SJCRH30 (cell line): ENCODE data around the gene TRIP11. TPM values are rescaled to one million over a fixed set of nuclear protein-coding genes. Genes with fewer than 3 reads are reported as not detected.

Source experiments
- DNase-seq, 2 experiments: peaks; one replicate each; pipeline ENCODE4 v3.0.0-alpha.2; 2015 to 2020
- H3K27ac ChIP-seq: fragments of 250-450 bp; sonication (Bioruptor Pico); 2 replicates; pipeline ENCODE4 v1.5.1; 2020; ENCODE audit warnings: mild to moderate bottlenecking, moderate library complexity
- H3K27me3 ChIP-seq: fragments of 250-450 bp; sonication (Bioruptor Pico); 2 replicates; pipeline ENCODE4 v1.5.1; 2020; ENCODE audit warnings: mild to moderate bottlenecking, moderate library complexity
- H3K36me3 ChIP-seq: fragments of 250-450 bp; sonication (Bioruptor Pico); 2 replicates; pipeline ENCODE4 v1.5.1; 2020; ENCODE audit warnings: mild to moderate bottlenecking, moderate library complexity
- H3K4me1 ChIP-seq: fragments of 250-450 bp; sonication (Bioruptor Pico); 2 replicates; pipeline ENCODE4 v1.5.1; 2020; ENCODE audit warnings: mild to moderate bottlenecking, moderate library complexity
- H3K4me3 ChIP-seq: fragments of 250-450 bp; sonication (Bioruptor Pico); 2 replicates; pipeline ENCODE4 v1.5.1; 2020; ENCODE audit warnings: mild to moderate bottlenecking, moderate library complexity
- H3K9me3 ChIP-seq: fragments of 250-450 bp; sonication (Bioruptor Pico); replicated peaks from 2 replicates; pipeline ENCODE4 v1.5.1; 2020; ENCODE audit warnings: mild to moderate bottlenecking, moderate library complexity
- total RNA-seq: library from RNA; depleted of rRNA; stranded (reverse); fragments of >200 nt; shearing (Covaris generic); gene quantifications from 2 replicates; pipeline ENCODE4 v1.2.3, GENCODE V29; 2014

The TRIP11 gene
- total RNA-seq, 1 experiment from 2014 or later = 18.8 TPM

GRCh38 chr14:91987192-91987591, 52.7 kb downstream of the TRIP11 start:
- Histone ChIP-seq H3K36me3 (peaks cover 33% of the 10 kb centered on the region), H3K27ac (no peak overlapping the region), H3K4me3 (no peak overlapping the region), H3K27me3 (no peaks in the 10 kb centered on the region), H3K4me1 (no peaks in the 10 kb centered on the region), H3K9me3 (no peaks in the 10 kb centered on the region)
- DNase-seq = no peak

- Histone ChIP-seq H3K27ac (no peak overlapping the region), H3K36me3 (peaks cover 27% of the 10 kb centered on the region), H3K4me3 (no peak overlapping the region), H3K27me3 (no peaks in the 10 kb centered on the region), H3K9me3 (no peaks in the 10 kb centered on the region), H3K4me1 (no peaks in the 10 kb centered on the region)
- no peak for DNase-seq
These were observed 54.2 kb downstream of the TRIP11 start for GRCh38 chr14:91985521-91986255.

- H3K4me3 ChIP-seq = no peak overlapping the region
- H3K9me3 ChIP-seq = no peaks in the 10 kb centered on the region
- DNase-seq = no peak
- H3K4me1 ChIP-seq = no peaks in the 10 kb centered on the region
- H3K27me3 ChIP-seq = no peaks in the 10 kb centered on the region
- peaks cover 27% of the 10 kb centered on the region for H3K36me3 ChIP-seq
- no peak overlapping the region for H3K27ac ChIP-seq
These were observed 54.9 kb downstream of the TRIP11 start for GRCh38 chr14:91985008-91985407.

GRCh38 chr14:91983588-91983987, 56.3 kb downstream of the TRIP11 start:
- H3K9me3 ChIP-seq = no peaks in the 10 kb centered on the region
- H3K36me3 ChIP-seq = peaks cover 25% of the 10 kb centered on the region
- no peaks in the 10 kb centered on the region for H3K4me1 ChIP-seq
- DNase-seq = no peak
- no peak overlapping the region for H3K27ac ChIP-seq
- H3K4me3 ChIP-seq = no peak overlapping the region
- H3K27me3 ChIP-seq = no peaks in the 10 kb centered on the region

GRCh38 chr14:91980157-91980556, 59.7 kb downstream of the TRIP11 start:
- H3K4me3 ChIP-seq = no peak overlapping the region
- peaks cover 14% of the 10 kb centered on the region for H3K36me3 ChIP-seq
- no peaks in the 10 kb centered on the region for H3K9me3 ChIP-seq
- DNase-seq = no peak
- peaks cover 9% of the 10 kb centered on the region for H3K4me1 ChIP-seq
- H3K27me3 ChIP-seq = no peaks in the 10 kb centered on the region
- no peak overlapping the region for H3K27ac ChIP-seq

GRCh38 chr14:91977884-91978283, 62.0 kb downstream of the TRIP11 start:
- H3K4me3 ChIP-seq = no peak overlapping the region
- H3K27me3 ChIP-seq = no peaks in the 10 kb centered on the region
- no peaks in the 10 kb centered on the region for H3K9me3 ChIP-seq
- DNase-seq = no peak
- peaks cover 15% of the 10 kb centered on the region for H3K36me3 ChIP-seq
- no peak overlapping the region for H3K27ac ChIP-seq
- H3K4me1 ChIP-seq = peaks cover 9% of the 10 kb centered on the region

GRCh38 chr14:91975763-91976162, 64.1 kb downstream of the TRIP11 start:
- Histone ChIP-seq H3K27ac (no peak overlapping the region), H3K36me3 (peaks cover 13% of the 10 kb centered on the region), H3K4me1 (peaks cover 9% of the 10 kb centered on the region), H3K4me3 (no peak overlapping the region), H3K9me3 (no peaks in the 10 kb centered on the region), H3K27me3 (no peaks in the 10 kb centered on the region)
- no peak for DNase-seq

- H3K36me3 ChIP-seq = peaks cover 15% of the 10 kb centered on the region
- DNase-seq = no peak
These were observed 68.6 kb downstream of the TRIP11 start for GRCh38 chr14:91971188-91971778.

GRCh38 chr14:91968280-91968679, 71.6 kb downstream of the TRIP11 start:
- no peak overlapping the region for H3K4me3 ChIP-seq
- no peaks in the 10 kb centered on the region for H3K27me3 ChIP-seq
- peaks cover 6% of the 10 kb centered on the region; the same call in 1 of the 2 replicates for H3K36me3 ChIP-seq
- H3K27ac ChIP-seq = no peak overlapping the region
- no peaks in the 10 kb centered on the region for H3K4me1 ChIP-seq
- DNase-seq = no peak
- H3K9me3 ChIP-seq = no peaks in the 10 kb centered on the region

More at GRCh38 chr14:91971188-91971778, 68.6 kb downstream of the TRIP11 start:
- no peak overlapping the region for H3K4me3 ChIP-seq
- H3K27ac ChIP-seq = no peak overlapping the region
- no peaks in the 10 kb centered on the region for H3K27me3 ChIP-seq
- H3K9me3 ChIP-seq = no peaks in the 10 kb centered on the region
- H3K4me1 ChIP-seq = peaks cover 3% of the 10 kb centered on the region; the same call in 1 of the 2 replicates

- no peak for DNase-seq
- no peaks in the 10 kb centered on the region for H3K4me1 ChIP-seq
- H3K4me3 ChIP-seq = no peak overlapping the region
- no peaks in the 10 kb centered on the region for H3K27me3 ChIP-seq
- no peaks in the 10 kb centered on the region for H3K9me3 ChIP-seq
- H3K36me3 ChIP-seq = peaks cover 3% of the 10 kb centered on the region; the same call in 1 of the 2 replicates
- no peak overlapping the region for H3K27ac ChIP-seq
These were observed 75.1 kb downstream of the TRIP11 start for GRCh38 chr14:91964724-91965123.

GRCh38 chr14:91964011-91964410, 75.8 kb downstream of the TRIP11 start:
- Histone ChIP-seq H3K4me3 (no peak overlapping the region), H3K4me1 (no peaks in the 10 kb centered on the region), H3K27ac (no peak overlapping the region), H3K27me3 (no peaks in the 10 kb centered on the region), H3K9me3 (no peaks in the 10 kb centered on the region), H3K36me3 (peaks cover 3% of the 10 kb centered on the region; the same call in 1 of the 2 replicates)
- DNase-seq = no peak

GRCh38 chr14:91963465-91963864, 76.4 kb downstream of the TRIP11 start:
- H3K27me3 ChIP-seq = no peaks in the 10 kb centered on the region
- no peaks in the 10 kb centered on the region for H3K4me1 ChIP-seq
- H3K36me3 ChIP-seq = peaks cover 2% of the 10 kb centered on the region; the same call in 1 of the 2 replicates
- DNase-seq = no peak
- no peak overlapping the region for H3K4me3 ChIP-seq
- no peaks in the 10 kb centered on the region for H3K9me3 ChIP-seq
- no peak overlapping the region for H3K27ac ChIP-seq

GRCh38 chr14:91961297-91962220, 78.3 kb downstream of the TRIP11 start:
- no peaks in the 10 kb centered on the region for H3K4me1 ChIP-seq
- no peak overlapping the region for H3K27ac ChIP-seq
- H3K9me3 ChIP-seq = no peaks in the 10 kb centered on the region
- no peaks in the 10 kb centered on the region for H3K27me3 ChIP-seq
- no peak overlapping the region for H3K4me3 ChIP-seq
- no peak for DNase-seq
- no peaks in the 10 kb centered on the region for H3K36me3 ChIP-seq

GRCh38 chr14:91957876-91958313, 82.0 kb downstream of the TRIP11 start:
- H3K9me3 ChIP-seq = no peaks in the 10 kb centered on the region
- DNase-seq = no peak
- no peak overlapping the region for H3K27ac ChIP-seq
- H3K36me3 ChIP-seq = no peaks in the 10 kb centered on the region
- no peaks in the 10 kb centered on the region for H3K4me1 ChIP-seq
- H3K4me3 ChIP-seq = no peak overlapping the region
- no peaks in the 10 kb centered on the region for H3K27me3 ChIP-seq

- H3K9me3 ChIP-seq = no peaks in the 10 kb centered on the region
- no peak overlapping the region for H3K27ac ChIP-seq
- H3K4me3 ChIP-seq = no peak overlapping the region
- DNase-seq = no peak
- H3K27me3 ChIP-seq = no peaks in the 10 kb centered on the region
- H3K4me1 ChIP-seq = no peaks in the 10 kb centered on the region
- no peaks in the 10 kb centered on the region for H3K36me3 ChIP-seq
These were observed 83.2 kb downstream of the TRIP11 start for GRCh38 chr14:91956616-91957015.
